ENCODE data around the gene CDK19.
"Not testable (repeated sequence)": the region's sequence is repeated elsewhere in the genome, so short reads cannot be mapped to it uniquely, and the experiment has no call there.

The CDK19 gene

GRCh38 chr6:110755411-110755834 lies 59.8 kb downstream of the CDK19 start:
- no peak for DNase-seq

DNA sequence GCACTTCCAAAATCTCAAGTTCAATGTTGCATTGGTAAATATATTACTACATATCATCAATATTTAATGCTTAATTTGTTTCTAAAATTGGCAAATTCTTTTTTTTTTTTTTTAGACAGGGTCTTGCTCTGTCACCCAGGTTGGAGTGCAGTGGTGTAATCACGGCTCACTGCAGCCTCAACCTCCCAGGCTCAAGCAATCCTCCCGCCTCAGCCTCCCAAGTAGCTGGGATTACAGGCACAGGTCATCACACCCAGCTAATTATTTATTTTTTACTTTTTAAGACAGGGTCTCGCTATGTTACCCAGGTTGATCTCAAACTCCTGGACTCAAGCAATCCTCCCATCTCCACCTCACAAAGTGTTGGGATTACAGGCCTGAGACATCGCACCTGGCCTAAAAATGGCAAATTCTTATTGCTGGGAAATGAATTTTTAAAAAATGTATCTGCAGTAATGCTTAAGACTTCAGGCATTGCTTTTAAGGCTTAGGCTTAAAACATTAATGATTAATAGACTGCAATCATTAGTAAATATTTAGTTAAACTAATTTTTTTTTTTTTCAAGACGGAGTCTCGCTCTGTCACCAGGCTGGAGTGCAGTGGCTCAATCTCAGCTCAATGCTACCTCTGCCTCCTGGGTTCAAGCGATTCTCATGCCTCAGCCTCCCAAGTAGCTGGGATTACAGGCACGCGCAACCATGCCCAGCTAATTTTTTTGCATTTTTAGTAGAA lies 61.2 kb downstream of the CDK19 start:
- not testable (repeated sequence) for DNase-seq

GRCh38 chr6:110748453-110748852 lies 66.8 kb downstream of the CDK19 start:
- DNase-seq = no peak

- DNase-seq = no peak
Observed at GRCh38 chr6:110746680-110747079, 68.6 kb downstream of the CDK19 start.

- DNase-seq = no peak
Observed at GRCh38 chr6:110744991-110745390, 70.3 kb downstream of the CDK19 start.

GRCh38 chr6:110742552-110742951 lies 72.7 kb downstream of the CDK19 start:
- not testable (repeated sequence) for DNase-seq

DNA sequence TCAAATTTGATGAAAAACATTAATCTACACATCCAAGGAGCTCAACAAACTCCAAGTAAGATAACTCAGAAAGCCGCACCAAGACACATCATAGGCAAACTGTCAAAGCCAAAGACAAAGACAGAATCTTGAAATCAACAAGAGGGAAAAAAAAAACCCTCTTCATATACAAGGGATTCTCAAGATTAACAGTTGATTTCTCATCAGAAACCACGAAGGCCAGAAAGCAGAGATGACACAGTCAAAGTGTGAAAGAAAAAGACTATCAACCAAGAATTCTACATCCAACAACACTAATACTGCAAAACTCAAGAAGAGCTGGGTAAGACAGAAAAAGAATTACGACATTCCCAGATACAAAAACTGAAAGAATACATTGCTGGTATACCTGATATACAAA lies 73.8 kb downstream of the CDK19 start:
- no peak for DNase-seq

DNA sequence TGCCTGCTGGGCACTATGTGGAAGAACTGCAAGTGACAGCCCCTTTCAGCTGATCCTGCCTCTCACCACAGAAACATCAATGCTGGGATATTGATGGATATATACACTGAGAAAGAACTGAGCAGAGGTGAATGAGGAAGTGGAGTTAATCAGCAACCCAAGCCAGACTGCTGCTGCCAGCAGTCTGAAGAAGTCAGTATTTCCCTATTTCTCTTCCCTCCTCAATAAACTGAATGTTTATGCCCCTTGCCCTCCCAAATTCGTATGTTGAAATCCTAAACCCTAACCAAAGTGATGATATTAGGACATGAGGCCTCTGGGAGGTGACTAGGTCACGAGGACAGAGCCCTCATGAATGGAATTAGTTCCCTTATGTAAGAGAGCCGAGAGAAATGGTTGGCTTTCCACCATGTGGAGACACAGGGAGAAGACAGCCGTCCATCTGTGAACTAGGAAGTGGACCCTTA lies 76.3 kb downstream of the CDK19 start:
- DNase-seq = no peak

DNA sequence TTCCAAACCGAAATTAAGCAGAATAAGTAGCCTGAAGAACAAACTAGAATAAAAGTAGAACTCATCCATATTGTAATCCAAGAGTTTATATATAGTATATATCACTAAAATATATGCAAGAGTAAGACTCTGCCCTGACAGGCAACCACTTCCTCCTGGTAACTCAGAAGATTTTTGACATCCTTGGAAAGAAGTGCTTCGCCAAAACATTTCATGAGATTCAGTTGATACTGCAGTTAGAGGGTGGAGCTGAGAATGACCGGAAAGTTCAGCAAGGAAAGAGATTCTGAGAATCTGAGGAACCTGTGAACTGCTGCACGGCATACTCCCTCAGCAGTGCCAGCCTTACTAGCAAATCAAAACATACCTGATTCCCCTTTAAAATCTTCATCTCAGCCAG lies 79.6 kb downstream of the CDK19 start:
- DNase-seq = no peak

GRCh38 chr6:110731898-110732297 lies 83.4 kb downstream of the CDK19 start:
- DNase-seq = no peak

DNA sequence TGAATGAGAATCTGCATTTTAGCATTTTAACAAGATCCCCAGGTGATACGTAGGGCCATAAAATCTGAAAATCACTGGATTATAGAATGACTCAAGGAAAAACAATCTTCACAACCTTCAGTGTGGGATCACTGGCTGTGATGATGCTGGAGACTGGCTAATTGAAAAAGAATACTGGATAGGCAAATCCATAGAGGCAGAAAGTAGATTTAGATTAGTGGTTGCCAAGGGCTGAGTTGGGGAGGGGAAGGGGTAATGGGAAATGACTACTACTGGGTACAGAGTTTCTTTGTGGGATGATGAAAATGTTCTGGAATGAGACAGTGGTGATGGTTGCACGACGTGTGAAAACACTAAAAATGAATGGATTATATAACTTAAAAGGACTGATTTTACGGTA lies 84.1 kb downstream of the CDK19 start:
- no peak for DNase-seq

- DNase-seq = no peak
Observed at GRCh38 chr6:110728501-110728900, 86.8 kb downstream of the CDK19 start.

DNA sequence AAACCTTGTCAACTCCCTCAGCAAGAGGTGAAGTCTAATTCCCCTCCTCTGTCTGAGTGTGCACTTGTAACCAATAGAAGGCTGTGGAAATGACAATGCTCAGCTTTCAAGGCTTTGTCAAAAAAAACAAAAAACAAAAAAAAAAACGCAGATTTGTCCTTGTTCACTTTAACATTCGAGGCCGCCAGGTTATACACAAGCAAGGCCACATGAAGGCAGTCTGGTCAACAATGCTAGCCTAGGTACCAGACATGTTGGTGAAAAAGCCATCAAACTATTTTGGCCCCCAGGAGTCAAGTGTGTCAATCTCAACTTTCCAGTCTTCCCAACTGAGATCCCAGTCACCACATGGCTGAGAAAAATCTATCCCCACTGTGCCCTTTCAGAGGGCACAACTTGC lies 92.3 kb downstream of the CDK19 start:
- DNase-seq = no peak

DNA sequence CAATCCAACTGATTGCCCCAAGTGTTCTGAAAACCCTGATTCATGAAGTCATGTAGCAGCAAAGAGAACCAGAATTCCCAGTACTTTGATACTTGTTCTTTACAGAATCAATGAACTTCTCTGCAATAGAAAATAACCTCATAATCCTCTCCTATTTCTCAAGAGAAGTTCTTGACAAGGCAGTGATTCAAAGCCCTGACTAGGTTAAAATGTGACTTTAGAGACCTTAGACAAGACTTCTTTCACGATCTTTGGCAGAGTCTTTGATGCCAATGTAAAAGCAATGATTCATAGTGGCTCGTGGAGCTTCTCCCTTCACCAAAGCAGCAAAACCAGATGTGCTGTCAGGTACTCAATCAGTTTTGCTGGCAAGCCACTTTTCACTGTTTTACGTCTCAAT lies 95.2 kb downstream of the CDK19 start:
- no peak for DNase-seq

GRCh38 chr6:110719601-110720000 lies 95.7 kb downstream of the CDK19 start:
- not testable (repeated sequence) for DNase-seq

DNA sequence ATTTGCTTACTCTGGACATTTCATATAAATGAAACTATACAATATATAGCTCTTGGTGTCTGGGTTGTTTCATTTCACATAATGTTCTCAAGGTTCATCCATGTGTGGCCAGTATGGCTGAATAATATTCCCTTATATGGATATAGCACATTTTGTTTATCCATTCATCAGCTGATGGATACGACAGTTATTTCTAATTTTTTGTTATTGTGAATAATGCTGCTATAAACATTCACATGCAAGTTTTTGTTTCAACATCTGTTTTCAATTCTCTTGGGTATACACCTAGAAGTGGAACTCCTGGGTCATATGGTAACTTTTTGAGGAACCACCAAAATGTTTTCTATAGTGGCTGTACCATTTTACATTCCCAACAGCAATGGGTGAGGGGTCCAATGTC lies 101.1 kb downstream of the CDK19 start:
- DNase-seq = no peak

GRCh38 chr6:110712238-110712637 lies 103.0 kb downstream of the CDK19 start:
- no peak for DNase-seq

DNA sequence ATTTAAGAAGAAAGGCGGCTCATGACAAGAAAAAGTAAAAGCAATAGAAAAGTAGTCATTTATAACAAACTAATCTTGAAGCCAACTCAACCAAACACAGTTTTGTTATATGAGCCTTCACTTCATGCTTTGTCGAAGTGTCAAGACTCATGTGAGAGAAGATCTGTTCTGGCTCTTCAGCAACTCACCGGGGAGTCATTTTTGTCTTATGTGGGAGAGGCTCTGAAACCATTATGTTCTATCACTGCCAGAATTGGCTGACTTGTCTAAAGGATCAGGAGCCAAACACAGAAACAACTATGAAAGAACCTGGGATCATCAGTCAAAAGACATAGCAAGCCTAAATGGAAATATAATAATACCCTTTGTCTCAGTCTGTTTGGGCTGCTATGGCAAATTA lies 105.2 kb downstream of the CDK19 start:
- DNase-seq = no peak

DNA sequence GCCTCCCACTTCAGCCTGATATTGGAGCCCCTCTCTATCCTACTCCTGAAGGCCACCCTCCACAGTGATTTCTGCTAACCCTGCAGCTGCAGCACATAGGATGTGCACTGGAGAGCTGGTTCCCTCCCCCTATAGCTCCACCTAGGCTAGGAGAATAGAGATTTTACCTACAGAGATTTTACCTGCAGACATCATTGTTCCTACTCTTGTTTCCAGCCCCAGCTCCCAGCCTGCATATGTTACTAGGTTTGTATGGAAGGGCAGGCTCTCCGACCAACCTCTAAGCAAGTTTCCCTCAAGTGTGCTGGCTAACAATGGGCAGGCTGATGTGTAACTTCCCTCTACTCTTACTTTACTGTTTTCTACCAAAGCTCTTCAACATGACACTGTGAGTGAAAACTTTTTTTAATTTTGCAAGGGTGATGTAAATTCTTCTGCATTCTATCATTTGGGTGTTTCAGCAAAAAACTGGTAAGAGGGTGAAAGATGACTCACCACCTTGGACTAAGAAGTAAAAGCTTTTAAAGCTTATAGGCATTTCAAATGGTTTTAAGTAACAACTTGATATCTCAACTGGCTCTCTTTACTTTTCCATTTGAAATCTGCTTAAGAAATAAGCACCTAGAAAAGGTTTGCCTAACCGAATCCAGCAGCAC lies 106.8 kb downstream of the CDK19 start:
- no peak for DNase-seq

- DNase-seq = no peak
Observed at GRCh38 chr6:110705543-110705942, 109.7 kb downstream of the CDK19 start.

DNA sequence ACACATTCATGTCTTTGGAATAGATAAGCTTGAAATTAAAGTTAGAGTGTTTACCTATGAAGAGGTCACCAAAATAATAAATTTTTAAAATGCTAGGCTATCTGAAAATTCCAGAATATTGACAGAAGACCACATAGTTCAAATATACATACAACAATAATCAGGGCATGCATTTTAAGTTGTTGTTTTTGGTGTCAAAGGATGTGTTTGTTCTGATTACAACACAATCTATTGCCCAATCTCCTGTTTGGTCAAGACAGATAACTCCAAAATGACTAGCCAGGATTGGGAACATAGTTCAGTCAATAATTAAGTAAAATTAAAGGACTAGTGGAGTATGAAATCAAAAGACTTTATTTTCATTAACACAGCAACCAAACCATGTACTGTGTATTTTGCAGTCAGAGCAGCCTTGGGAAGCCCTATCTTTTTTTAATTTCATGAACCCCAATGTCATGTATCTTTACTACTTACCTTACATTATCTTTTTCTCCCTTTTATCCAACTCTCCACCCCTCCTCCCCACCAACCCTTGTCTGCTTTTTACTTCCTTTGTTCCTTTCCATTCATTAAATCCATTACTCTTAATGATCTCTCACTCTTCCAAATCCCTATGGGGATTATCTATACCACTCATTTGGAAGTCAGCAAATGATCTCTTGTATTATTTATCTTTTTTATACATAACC lies 111.2 kb downstream of the CDK19 start:
- DNase-seq = no peak

GRCh38 chr6:110703010-110703905 lies 112.0 kb downstream of the CDK19 start:
- no peak for DNase-seq

DNA sequence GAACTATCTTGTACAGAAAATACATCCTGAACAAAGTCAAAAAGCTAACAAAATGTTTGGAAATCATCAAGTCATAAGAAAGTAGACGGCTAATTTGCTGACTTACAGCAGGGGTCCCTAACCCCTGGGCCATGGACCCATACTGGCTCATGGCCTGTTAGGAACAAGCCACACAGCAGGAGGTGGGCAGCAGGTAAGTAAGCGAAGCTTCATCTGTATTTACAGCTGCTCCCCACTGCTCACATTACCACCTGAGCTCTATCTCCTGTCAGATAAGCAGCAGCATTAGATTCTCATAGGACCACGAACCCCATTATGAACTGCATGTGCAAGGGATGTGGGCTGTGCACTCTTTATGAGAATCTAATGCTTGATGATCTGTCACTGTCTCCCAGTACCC lies 115.5 kb downstream of the CDK19 start:
- DNase-seq = no peak

All from activated CD8-positive, alpha-beta memory T cell treated with anti-CD3 and anti-CD28 coated beads, Interleukin-2, amount 50 U/mL, for 4 hours (primary cell).